GM12878 (cell line): ENCODE results near the gene ARID3A. TPM values are rescaled to one million over a fixed set of nuclear protein-coding genes. Genes with fewer than 3 reads are reported as not detected.

Experiments used
- ATAC-seq: fragments of 200-7000 bp; cut with Tn5 transposase; 3 replicates; pipeline ENCODE4 v1.9.1; 2020; ENCODE audit warnings: mild to moderate bottlenecking, moderate library complexity
- BruUV-seq: library from RNA; stranded (reverse); fragments of 400-500 nt; replicated peaks from 2 replicates; lab custom pipeline; 2021; lab: Mats Ljungman, UMichigan
- CTCF ChIA-PET: fragments of 300-600 bp; sonication (Branson Sonifier 250); formaldehyde crosslinking; extraction: SDS; loops from one replicate; lab custom pipeline; 2021; ENCODE audit warnings: inconsistent platforms; lab: Yijun Ruan, JAX
- POLR2A ChIA-PET: fragments of 350-600 bp; formaldehyde crosslinking; extraction: SDS; loops from one replicate; lab custom pipeline; 2021; ENCODE audit warnings: inconsistent platforms; lab: Charles Lee
- RAD21 ChIA-PET: fragments of 300-600 bp; sonication (Branson Sonifier 250); formaldehyde crosslinking; loops from one replicate; lab custom pipeline; 2023; ENCODE audit warnings: antibody characterized with exemption; ENCODE audit not compliant: unreplicated experiment; lab: Charles Lee
- SMC1A ChIA-PET: fragments of 300-600 bp; sonication (Branson Sonifier 250); formaldehyde crosslinking; loops from one replicate; lab custom pipeline; 2023; ENCODE audit not compliant: unreplicated experiment, uncharacterized antibody; lab: Charles Lee
- DNase-seq: peaks from one replicate; pipeline ENCODE4 v3.0.0-alpha.2; 2011; ENCODE audit warnings: low read depth, low spot score
- FAIRE-seq: peaks from 3 replicates; lab custom pipeline; 2011; peaks lifted over from hg19 to GRCh38; lab: Jason Lieb, UNC
- H2AFZ ChIP-seq: 2 replicates; pipeline ENCODE4 v1.6.0; 2011; ENCODE audit warnings: low read depth, low read length, control low read depth; ENCODE audit not compliant: control insufficient read depth
- H3K27ac ChIP-seq: 2 replicates; pipeline ENCODE4 v1.5.1; 2011; ENCODE audit warnings: control low read depth; ENCODE audit not compliant: control insufficient read depth, insufficient read depth
- H3K27me3 ChIP-seq, 2 experiments: replicated peaks in 1 of 2; 2 replicates each; pipeline versions ENCODE4 v1.6.0 to v1.6.1; 2011; ENCODE audit warnings: low read length in 1 of 2; ENCODE audit not compliant: control insufficient read depth in 2 of 2, insufficient read depth in 2 of 2
- H3K36me3 ChIP-seq, 2 experiments: 2 replicates each; pipeline ENCODE4 v1.5.1; 2011; ENCODE audit warnings: low read length in 1 of 2; ENCODE audit not compliant: control insufficient read depth in 2 of 2, insufficient read depth in 2 of 2
- H3K4me1 ChIP-seq: 2 replicates; pipeline ENCODE4 v1.6.1; 2011; ENCODE audit warnings: mild to moderate bottlenecking, low read length, moderate library complexity, mixed read lengths; ENCODE audit not compliant: control insufficient read depth, insufficient read depth
- H3K4me2 ChIP-seq: 2 replicates; pipeline ENCODE4 v1.6.0; 2011; ENCODE audit warnings: control low read depth; ENCODE audit not compliant: control insufficient read depth, insufficient read depth
- H3K4me3 ChIP-seq: fragments of 200-600 bp; sonication (generic); 2 replicates; pipeline ENCODE4 v1.5.1; 2016
- H3K79me2 ChIP-seq: 2 replicates; pipeline ENCODE4 v1.6.0; 2011; ENCODE audit warnings: low read length; ENCODE audit not compliant: control insufficient read depth, insufficient read depth
- H3K9ac ChIP-seq: 2 replicates; pipeline ENCODE4 v1.8.0; 2011; ENCODE audit warnings: low read length, control low read depth, mixed read lengths; ENCODE audit not compliant: control insufficient read depth, insufficient read depth
- H3K9me3 ChIP-seq: replicated peaks from 3 replicates; pipeline ENCODE4 v1.5.1; 2011; ENCODE audit warnings: mild to moderate bottlenecking, low read length; ENCODE audit not compliant: control insufficient read depth, insufficient read depth
- H4K20me1 ChIP-seq: 2 replicates; pipeline ENCODE4 v1.6.0; 2011; ENCODE audit not compliant: control insufficient read depth, insufficient read depth
- E2F4 ChIP-seq: IDR thresholded peaks from 2 replicates; pipeline ENCODE4 v1.6.1; 2012; ENCODE audit warnings: low read depth, low read length, improper control_type of control experiment
- EP300 ChIP-seq, 2 experiments: fragments of 150-350 bp in 1 of 2; IDR thresholded peaks; 2 replicates each; pipeline ENCODE4 v1.6.1; 2011 to 2012; ENCODE audit warnings: low read depth in 2 of 2, low read length in 2 of 2, borderline replicate concordance in 1 of 2, improper control_type of control experiment in 1 of 2, inconsistent platforms in 1 of 2; ENCODE audit not compliant: control insufficient read depth in 1 of 2
- EZH2 ChIP-seq: IDR thresholded peaks from 2 replicates; pipeline ENCODE4 v1.6.1; 2012; ENCODE audit warnings: low read depth, mild to moderate bottlenecking, control low read depth, inconsistent platforms, low read length, borderline replicate concordance; ENCODE audit not compliant: control insufficient read depth
- MLLT1 ChIP-seq: fragments of 450-650 bp; IDR thresholded peaks from 2 replicates; pipeline ENCODE4 v1.6.1; 2016; ENCODE audit warnings: mild to moderate bottlenecking
- PAX8 ChIP-seq: fragments of 450-650 bp; IDR thresholded peaks from 2 replicates; pipeline ENCODE4 v1.6.1; 2017; ENCODE audit warnings: mild to moderate bottlenecking, moderate library complexity
- PKNOX1 ChIP-seq: fragments of 450-650 bp; IDR thresholded peaks from 2 replicates; pipeline ENCODE4 v1.6.1; 2016; ENCODE audit warnings: mild to moderate bottlenecking
- SMC3 ChIP-seq: IDR thresholded peaks from 2 replicates; pipeline ENCODE4 v1.6.1; 2011; ENCODE audit warnings: low read length, improper control_type of control experiment, borderline replicate concordance
- TARDBP ChIP-seq: IDR thresholded peaks from 2 replicates; pipeline ENCODE4 v1.6.1; 2016; ENCODE audit warnings: borderline replicate concordance
- ZBTB40 ChIP-seq: fragments of 450-650 bp; IDR thresholded peaks from 2 replicates; pipeline ENCODE4 v1.6.1; 2016; ENCODE audit warnings: mild to moderate bottlenecking, moderate library complexity, borderline replicate concordance
- WGBS: methylation state at CpG from one replicate; pipeline ENCODE4 v1.1.6; 2016; ENCODE audit warnings: low lambda C conversion rate; ENCODE audit not compliant: insufficient replicate concordance, insufficient coverage; ENCODE audit errors: missing lambda C conversion rate; 5-methylcytosine and 5-hydroxymethylcytosine counted together
- in situ Hi-C: fragments of 300-500 bp; cut with MboI; formaldehyde crosslinking; loops from 9 replicates; pipeline ENCODE4 v1.14.3; 2018; ENCODE audit warnings: mixed read lengths
- intact Hi-C: fragments of 100-400 bp; cut with micrococcal nuclease; formaldehyde crosslinking; loops from one replicate; pipeline ENCODE4 v1.14.2; 2022; ENCODE audit not compliant: unreplicated experiment
- polyA plus RNA-seq, 11 experiments: library from polyadenylated mRNA; depleted of rRNA in 4 of 11; unstranded in 6 of 11; stranded (reverse) in 5 of 11; fragments of >200 nt; fragmentation: Nextera tagmentation in 4 of 11; fragmentation: Illumina TruSeq in 1 of 11; extraction: Ambion mirVana in 4 of 11; extraction: Trizol in 1 of 11; gene quantifications; 1 replicate in 1 of 11; 2 replicates in 10 of 11; pipeline versions ENCODE4 v1.2.1 to v1.2.3, GENCODE V29; 2011 to 2016; ENCODE audit warnings: inconsistent platforms in 2 of 11, missing spikeins in 2 of 11, low read depth in 1 of 11
- total RNA-seq, 4 experiments: library from RNA; depleted of rRNA in 3 of 4; stranded (reverse); fragments of >200 nt in 3 of 4; fragmentation: Illumina TruSeq in 1 of 4; extraction: Trizol in 1 of 4; gene quantifications; 2 replicates each; pipeline versions ENCODE4 v1.2.1 to v1.2.3, GENCODE V29; 2013 to 2021

ARID3A gene
- total and polyA plus RNA-seq, 10 of the 15 experiments (the other 5 are each of a cell fraction or from before 2014, with no cell fraction given): 0.76 to 70.0 (median 16.7) TPM

GRCh38 chr19:1002600-1002999 lies 76.8 kb downstream of the ARID3A start:
- SMC1A ChIA-PET: no interaction called here
- no peak overlapping the region for H3K4me3 ChIP-seq
- ATAC-seq: no peak
- POLR2A ChIA-PET: interaction anchor here (0.6 kb wide), 3 partner anchors 210 to 428 kb away, joined by 3 to 7 read pairs (median 5); partner anchors contain the start of gene ATP5F1D
- H3K27ac ChIP-seq: no peak overlapping the region
- H2AFZ ChIP-seq: no peak overlapping the region
- no peaks in the 10 kb centered on the region for H4K20me1 ChIP-seq
- BruUV-seq: no TSS peak
- CTCF ChIA-PET: interaction anchor here (0.6 kb wide), 1 partner anchor 215 kb away, joined by 3 read pairs; no protein-coding TSS in a partner anchor
- TF ChIP-seq TARDBP: no peak
- TF ChIP-seq E2F4: no peak
- no peak for TF ChIP-seq MLLT1
- TF ChIP-seq PKNOX1: no peak
- no peak for TF ChIP-seq PAX8
- no peak for TF ChIP-seq SMC3
- TF ChIP-seq ZBTB40: no peak
- no peak for TF ChIP-seq EP300 (IDR thresholded peaks at IDR 0.05; ENCODE audit: borderline replicate concordance in 1 of 2, control insufficient read depth in 1 of 2, low read depth in 2 of 2, low read length in 2 of 2)
- TF ChIP-seq EZH2: no peak
- H3K79me2 ChIP-seq: no peaks in the 10 kb centered on the region
- H3K9ac ChIP-seq: no peak overlapping the region
- H3K27me3 ChIP-seq: peaks cover 3 to 5% of the 10 kb centered on the region in 2 experiments; a peak in 3 of 4 replicates
- WGBS: 43% methylated on average over 4 of the region's 4 CpGs
- no peak for FAIRE-seq
- in situ Hi-C loops (no loop called here), intact Hi-C loops (no loop called here)
- H3K4me1 ChIP-seq: no peaks in the 10 kb centered on the region
- H3K4me2 ChIP-seq: no peak overlapping the region
- no peaks in the 10 kb centered on the region for H3K9me3 ChIP-seq
- RAD21 ChIA-PET: no interaction called here
- no peak for DNase-seq
- H3K36me3 ChIP-seq: no peaks in the 10 kb centered on the region; a peak in 1 of 4 replicates
